ENCODE measurements around the gene CIZ1.
"Not testable (repeated sequence)": the region's sequence is repeated elsewhere in the genome, so short reads cannot be mapped to it uniquely, and the experiment has no call there.

GRCh38 chr9:128131346-128131745 is 60.0 kb downstream of the CIZ1 start:
- not testable (repeated sequence) for TF ChIP-seq POLR2A, CTCF (IDR thresholded peaks at IDR 0.05)

Data from heart left ventricle (tissue), 13 donors.